Right lobe of liver (tissue), 4 donors: ENCODE results near the gene SH2D3C.

Experiments
- POLR2A ChIP-seq: fragments of 450-650 bp; IDR thresholded peaks from one replicate; pipeline ENCODE4 v1.6.1; 2017; ENCODE audit warnings: antibody characterized with exemption, mild to moderate bottlenecking
- TF ChIP-seq, protein P1 (sequence below), 4 donors: fragments of 200-600 bp in 3 of 4; fragments of 450-650 bp in 1 of 4; IDR thresholded peaks; one replicate each; pipeline versions ENCODE4 v1.5.1 to v1.8.0; 2016 to 2022; ENCODE audit warnings: antibody characterized with exemption in 4 of 4, mild to moderate bottlenecking in 2 of 4
- donor health status: DM: no; HTN: no; CAD: no.
- donor health status: DM: no; HTN: no; CAD: no.
- donor health status: DM: no; HTN: yes; CAD: no.

DNA sequence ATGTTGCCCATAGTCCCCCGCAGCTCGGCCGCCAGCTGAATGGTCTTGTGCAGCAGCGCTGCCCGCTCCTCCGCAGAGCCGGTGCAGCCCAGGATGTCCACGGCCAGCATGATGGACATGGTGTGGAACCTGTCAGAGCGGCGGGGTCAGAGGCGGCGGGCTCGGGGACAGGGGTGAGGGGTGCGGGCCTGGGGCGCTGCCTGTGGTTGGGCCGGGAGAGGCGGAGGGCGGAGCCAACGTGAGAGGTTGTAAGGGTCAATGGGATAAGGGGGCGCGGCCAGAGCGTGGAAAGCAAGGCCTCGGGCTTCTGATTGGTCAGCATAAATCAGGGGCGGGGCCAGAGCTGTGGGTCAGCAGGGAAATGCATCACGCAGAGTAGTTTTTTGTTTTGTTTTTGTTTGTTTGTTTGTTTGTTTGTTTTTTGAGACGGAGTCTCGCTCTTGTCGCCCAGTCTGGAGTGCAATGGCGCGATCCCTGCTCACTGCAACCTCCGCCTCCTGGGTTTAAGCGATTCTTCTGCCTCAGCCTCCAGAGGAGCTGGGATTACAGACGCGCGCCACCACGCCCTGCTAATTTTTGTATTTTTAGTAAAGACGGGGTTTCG, 36.5 kb downstream of the SH2D3C start:
- TF ChIP-seq POLR2A = no peak
- TF ChIP-seq, protein P1, sequence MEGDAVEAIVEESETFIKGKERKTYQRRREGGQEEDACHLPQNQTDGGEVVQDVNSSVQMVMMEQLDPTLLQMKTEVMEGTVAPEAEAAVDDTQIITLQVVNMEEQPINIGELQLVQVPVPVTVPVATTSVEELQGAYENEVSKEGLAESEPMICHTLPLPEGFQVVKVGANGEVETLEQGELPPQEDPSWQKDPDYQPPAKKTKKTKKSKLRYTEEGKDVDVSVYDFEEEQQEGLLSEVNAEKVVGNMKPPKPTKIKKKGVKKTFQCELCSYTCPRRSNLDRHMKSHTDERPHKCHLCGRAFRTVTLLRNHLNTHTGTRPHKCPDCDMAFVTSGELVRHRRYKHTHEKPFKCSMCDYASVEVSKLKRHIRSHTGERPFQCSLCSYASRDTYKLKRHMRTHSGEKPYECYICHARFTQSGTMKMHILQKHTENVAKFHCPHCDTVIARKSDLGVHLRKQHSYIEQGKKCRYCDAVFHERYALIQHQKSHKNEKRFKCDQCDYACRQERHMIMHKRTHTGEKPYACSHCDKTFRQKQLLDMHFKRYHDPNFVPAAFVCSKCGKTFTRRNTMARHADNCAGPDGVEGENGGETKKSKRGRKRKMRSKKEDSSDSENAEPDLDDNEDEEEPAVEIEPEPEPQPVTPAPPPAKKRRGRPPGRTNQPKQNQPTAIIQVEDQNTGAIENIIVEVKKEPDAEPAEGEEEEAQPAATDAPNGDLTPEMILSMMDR (IDR thresholded peaks at IDR 0.05) = no peak
